ENCODE data around the gene KRTAP4-11.

DNA sequence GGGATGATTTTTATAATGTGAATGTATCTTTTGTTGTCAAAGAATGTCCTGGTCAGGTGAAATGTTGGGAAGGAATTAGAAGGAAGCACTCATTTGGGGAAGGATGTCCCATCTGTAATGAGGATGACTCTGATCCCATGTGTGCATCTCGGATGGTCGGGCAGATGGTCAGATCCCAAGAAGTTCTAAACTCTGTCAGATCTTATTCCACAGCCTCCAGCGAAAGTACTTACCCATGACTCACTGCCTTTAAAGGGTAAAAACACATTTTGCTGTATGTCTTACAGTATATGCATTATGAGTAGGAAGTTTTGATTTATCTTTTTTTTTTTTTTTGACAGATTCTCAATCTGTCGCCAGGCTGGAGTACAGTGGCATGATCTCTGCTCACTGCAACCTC lies 548 bp upstream of the KRTAP4-11 start:
- TF ChIP-seq, protein P1, sequence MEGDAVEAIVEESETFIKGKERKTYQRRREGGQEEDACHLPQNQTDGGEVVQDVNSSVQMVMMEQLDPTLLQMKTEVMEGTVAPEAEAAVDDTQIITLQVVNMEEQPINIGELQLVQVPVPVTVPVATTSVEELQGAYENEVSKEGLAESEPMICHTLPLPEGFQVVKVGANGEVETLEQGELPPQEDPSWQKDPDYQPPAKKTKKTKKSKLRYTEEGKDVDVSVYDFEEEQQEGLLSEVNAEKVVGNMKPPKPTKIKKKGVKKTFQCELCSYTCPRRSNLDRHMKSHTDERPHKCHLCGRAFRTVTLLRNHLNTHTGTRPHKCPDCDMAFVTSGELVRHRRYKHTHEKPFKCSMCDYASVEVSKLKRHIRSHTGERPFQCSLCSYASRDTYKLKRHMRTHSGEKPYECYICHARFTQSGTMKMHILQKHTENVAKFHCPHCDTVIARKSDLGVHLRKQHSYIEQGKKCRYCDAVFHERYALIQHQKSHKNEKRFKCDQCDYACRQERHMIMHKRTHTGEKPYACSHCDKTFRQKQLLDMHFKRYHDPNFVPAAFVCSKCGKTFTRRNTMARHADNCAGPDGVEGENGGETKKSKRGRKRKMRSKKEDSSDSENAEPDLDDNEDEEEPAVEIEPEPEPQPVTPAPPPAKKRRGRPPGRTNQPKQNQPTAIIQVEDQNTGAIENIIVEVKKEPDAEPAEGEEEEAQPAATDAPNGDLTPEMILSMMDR (IDR thresholded peaks at IDR 0.05) = no peak
- no peak for TF ChIP-seq POLR2AphosphoS5 (IDR thresholded peaks at IDR 0.05; ENCODE audit: low read depth, low read length)

All from Panc1 (cell line).